Mammary epithelial cell (primary cell): Measurements from ENCODE around the gene MYO1F.

Experiments
- EZH2 ChIP-seq: IDR thresholded peaks from 2 replicates; pipeline ENCODE4 v1.6.1; 2012; ENCODE audit warnings: low read length, inconsistent platforms, borderline replicate concordance
- TF ChIP-seq, protein P1 (sequence below), 2 donors: IDR thresholded peaks in 1 of 2; conservative IDR thresholded peaks in 1 of 2; 2 replicates each; pipeline ENCODE4 v1.5.1; 2011 to 2012; ENCODE audit warnings: inconsistent platforms in 2 of 2, low read length in 2 of 2, mild to moderate bottlenecking in 2 of 2, control low read depth in 1 of 2, low read depth in 1 of 2; ENCODE audit not compliant: insufficient read depth in 1 of 2; ENCODE audit errors: extremely low read depth in 1 of 2

DNA sequence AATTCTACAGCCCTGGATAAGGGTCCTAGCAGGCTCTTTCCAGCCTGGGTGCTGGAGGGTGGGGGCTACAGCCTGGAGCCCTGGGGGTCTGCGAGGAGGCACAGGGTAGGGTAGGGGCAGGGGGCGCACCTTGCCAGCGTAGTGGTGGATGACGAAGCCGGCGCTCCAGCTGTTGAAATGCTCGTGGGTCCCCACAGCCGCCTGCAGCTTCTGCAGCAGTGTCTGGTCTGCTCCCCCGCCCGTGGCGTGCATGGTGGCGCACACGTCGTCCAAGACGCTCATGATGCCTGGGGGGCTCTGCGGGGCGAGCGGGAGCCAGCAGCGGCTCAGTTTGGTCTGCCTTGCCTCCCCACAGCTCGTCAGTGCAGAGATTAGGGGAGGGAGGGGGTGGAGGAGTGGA is 33.1 kb downstream of the MYO1F start:
- TF ChIP-seq EZH2 = no peak
- TF ChIP-seq, protein P1, sequence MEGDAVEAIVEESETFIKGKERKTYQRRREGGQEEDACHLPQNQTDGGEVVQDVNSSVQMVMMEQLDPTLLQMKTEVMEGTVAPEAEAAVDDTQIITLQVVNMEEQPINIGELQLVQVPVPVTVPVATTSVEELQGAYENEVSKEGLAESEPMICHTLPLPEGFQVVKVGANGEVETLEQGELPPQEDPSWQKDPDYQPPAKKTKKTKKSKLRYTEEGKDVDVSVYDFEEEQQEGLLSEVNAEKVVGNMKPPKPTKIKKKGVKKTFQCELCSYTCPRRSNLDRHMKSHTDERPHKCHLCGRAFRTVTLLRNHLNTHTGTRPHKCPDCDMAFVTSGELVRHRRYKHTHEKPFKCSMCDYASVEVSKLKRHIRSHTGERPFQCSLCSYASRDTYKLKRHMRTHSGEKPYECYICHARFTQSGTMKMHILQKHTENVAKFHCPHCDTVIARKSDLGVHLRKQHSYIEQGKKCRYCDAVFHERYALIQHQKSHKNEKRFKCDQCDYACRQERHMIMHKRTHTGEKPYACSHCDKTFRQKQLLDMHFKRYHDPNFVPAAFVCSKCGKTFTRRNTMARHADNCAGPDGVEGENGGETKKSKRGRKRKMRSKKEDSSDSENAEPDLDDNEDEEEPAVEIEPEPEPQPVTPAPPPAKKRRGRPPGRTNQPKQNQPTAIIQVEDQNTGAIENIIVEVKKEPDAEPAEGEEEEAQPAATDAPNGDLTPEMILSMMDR (conservative IDR thresholded peaks at IDR 0.05 in 1 of 2, IDR thresholded peaks at IDR 0.05 in 1 of 2; ENCODE audit: extremely low read depth in 1 of 2, insufficient read depth in 1 of 2, low read depth in 1 of 2, low read length in 2 of 2) = no peak
